ENCODE measurements around the gene FCGR3B. TPM values are rescaled to one million over a fixed set of nuclear protein-coding genes. Genes with fewer than 3 reads are reported as not detected.
"Not testable (repeated sequence)": the region's sequence is repeated elsewhere in the genome, so short reads cannot be mapped to it uniquely, and the experiment has no call there.

The FCGR3B gene
- total RNA-seq, 1 experiment from 2014 or later = not detected

- H3K27me3 ChIP-seq (ENCODE audit: low read length); H2AFZ ChIP-seq (ENCODE audit: low read length); H4K20me1 ChIP-seq (ENCODE audit: low read length); H3K9ac ChIP-seq (ENCODE audit: low read length); H3K4me3 ChIP-seq (ENCODE audit: low read length); H3K4me1 ChIP-seq (ENCODE audit: insufficient read depth, low read length); CTCF ChIA-PET; H3K9me3 ChIP-seq (ENCODE audit: low read length); BruUV-seq (replicated peaks); H3K79me2 ChIP-seq (ENCODE audit: low read length); H3F3A ChIP-seq (ENCODE audit: low read length, unreplicated experiment); H3K36me3 ChIP-seq (ENCODE audit: low read depth, low read length); H3K27ac ChIP-seq (ENCODE audit: low read length); H3K9me2 ChIP-seq (replicated peaks; ENCODE audit: low read length); H3K4me2 ChIP-seq (ENCODE audit: low read length): not testable (repeated sequence)
- TF ChIP-seq CTCF (conservative IDR thresholded peaks at IDR 0.05; ENCODE audit: low read depth, low read length) = peak; percentile 39; the same call in 1 of the 2 replicates
- ATAC-seq (peak; percentile 58), DNase-seq (peak; percentile 59)
- POLR2A ChIA-PET (ENCODE audit: unreplicated experiment) = interaction anchor here (0.7 kb wide), 1 partner anchor 94 kb away, joined by 3 read pairs; no protein-coding TSS in a partner anchor
- intact Hi-C loops (cut with micrococcal nuclease) = loop anchor here (10.0 kb wide), 1 partner anchor 78 kb away; no protein-coding TSS in a partner anchor
These were observed 11.7 kb upstream of the FCGR3B start for GRCh38 chr1:161642697-161643096.

- H2AFZ ChIP-seq (ENCODE audit: low read length); DNase-seq; H3K36me3 ChIP-seq (ENCODE audit: low read depth, low read length); H3K9ac ChIP-seq (ENCODE audit: low read length); H3K9me3 ChIP-seq (ENCODE audit: low read length); BruUV-seq (replicated peaks); H3K79me2 ChIP-seq (ENCODE audit: low read length); POLR2A ChIA-PET (ENCODE audit: unreplicated experiment); H3K27me3 ChIP-seq (ENCODE audit: low read length); H3K4me3 ChIP-seq (ENCODE audit: low read length); H4K20me1 ChIP-seq (ENCODE audit: low read length); CTCF ChIA-PET; H3K4me1 ChIP-seq (ENCODE audit: insufficient read depth, low read length); H3K4me2 ChIP-seq (ENCODE audit: low read length); intact Hi-C loops (cut with micrococcal nuclease); H3K9me2 ChIP-seq (replicated peaks; ENCODE audit: low read length); H3K27ac ChIP-seq (ENCODE audit: low read length); ATAC-seq; H3F3A ChIP-seq (ENCODE audit: low read length, unreplicated experiment): not testable (repeated sequence)
These were observed 8.2 kb upstream of the FCGR3B start for GRCh38 chr1:161639203-161639602.

- BruUV-seq (replicated peaks); H3K4me3 ChIP-seq (ENCODE audit: low read length); H3K4me2 ChIP-seq (ENCODE audit: low read length); H4K20me1 ChIP-seq (ENCODE audit: low read length); H3F3A ChIP-seq (ENCODE audit: low read length, unreplicated experiment); H3K79me2 ChIP-seq (ENCODE audit: low read length); H3K27me3 ChIP-seq (ENCODE audit: low read length); H3K4me1 ChIP-seq (ENCODE audit: insufficient read depth, low read length); ATAC-seq; H3K36me3 ChIP-seq (ENCODE audit: low read depth, low read length); CTCF ChIA-PET; H2AFZ ChIP-seq (ENCODE audit: low read length); intact Hi-C loops (cut with micrococcal nuclease); DNase-seq; H3K9ac ChIP-seq (ENCODE audit: low read length); H3K9me2 ChIP-seq (replicated peaks; ENCODE audit: low read length); H3K27ac ChIP-seq (ENCODE audit: low read length); POLR2A ChIA-PET (ENCODE audit: unreplicated experiment); H3K9me3 ChIP-seq (ENCODE audit: low read length): not testable (repeated sequence)
These were observed 7.4 kb upstream of the FCGR3B start for GRCh38 chr1:161638251-161638993.

- H3K4me1 ChIP-seq (ENCODE audit: insufficient read depth, low read length); H3K4me2 ChIP-seq (ENCODE audit: low read length); BruUV-seq (replicated peaks); H3K9ac ChIP-seq (ENCODE audit: low read length); ATAC-seq; H3K36me3 ChIP-seq (ENCODE audit: low read depth, low read length); CTCF ChIA-PET; DNase-seq; H3K9me3 ChIP-seq (ENCODE audit: low read length); H3F3A ChIP-seq (ENCODE audit: low read length, unreplicated experiment); POLR2A ChIA-PET (ENCODE audit: unreplicated experiment); intact Hi-C loops (cut with micrococcal nuclease); H3K9me2 ChIP-seq (replicated peaks; ENCODE audit: low read length); H4K20me1 ChIP-seq (ENCODE audit: low read length); H3K79me2 ChIP-seq (ENCODE audit: low read length); H3K27me3 ChIP-seq (ENCODE audit: low read length); H2AFZ ChIP-seq (ENCODE audit: low read length); H3K4me3 ChIP-seq (ENCODE audit: low read length); H3K27ac ChIP-seq (ENCODE audit: low read length): not testable (repeated sequence)
These were observed 6.0 kb upstream of the FCGR3B start for GRCh38 chr1:161636976-161637375.

- H2AFZ ChIP-seq (ENCODE audit: low read length); H3F3A ChIP-seq (ENCODE audit: low read length, unreplicated experiment); H3K36me3 ChIP-seq (ENCODE audit: low read depth, low read length); H3K79me2 ChIP-seq (ENCODE audit: low read length); intact Hi-C loops (cut with micrococcal nuclease); H3K27me3 ChIP-seq (ENCODE audit: low read length); H3K9ac ChIP-seq (ENCODE audit: low read length); H3K9me2 ChIP-seq (replicated peaks; ENCODE audit: low read length); H3K4me1 ChIP-seq (ENCODE audit: insufficient read depth, low read length); POLR2A ChIA-PET (ENCODE audit: unreplicated experiment); H3K4me3 ChIP-seq (ENCODE audit: low read length); H3K9me3 ChIP-seq (ENCODE audit: low read length); CTCF ChIA-PET; H4K20me1 ChIP-seq (ENCODE audit: low read length); DNase-seq; H3K4me2 ChIP-seq (ENCODE audit: low read length); H3K27ac ChIP-seq (ENCODE audit: low read length): not testable (repeated sequence)
- BruUV-seq (replicated peaks) = TSS peak; percentile 72
- peak; percentile 69 for ATAC-seq
These were observed 5.3 kb upstream of the FCGR3B start for GRCh38 chr1:161636189-161636782.

GRCh38 chr1:161634993-161635392 is 4.0 kb upstream of the FCGR3B start:
- H3K9ac ChIP-seq (ENCODE audit: low read length); H2AFZ ChIP-seq (ENCODE audit: low read length); H3K36me3 ChIP-seq (ENCODE audit: low read depth, low read length); POLR2A ChIA-PET (ENCODE audit: unreplicated experiment); H3F3A ChIP-seq (ENCODE audit: low read length, unreplicated experiment); H3K27ac ChIP-seq (ENCODE audit: low read length); DNase-seq; BruUV-seq (replicated peaks); H3K4me3 ChIP-seq (ENCODE audit: low read length); H3K9me3 ChIP-seq (ENCODE audit: low read length); H3K27me3 ChIP-seq (ENCODE audit: low read length); ATAC-seq; H4K20me1 ChIP-seq (ENCODE audit: low read length); H3K4me2 ChIP-seq (ENCODE audit: low read length); H3K9me2 ChIP-seq (replicated peaks; ENCODE audit: low read length); CTCF ChIA-PET; H3K79me2 ChIP-seq (ENCODE audit: low read length); intact Hi-C loops (cut with micrococcal nuclease); H3K4me1 ChIP-seq (ENCODE audit: insufficient read depth, low read length): not testable (repeated sequence)
